GOT3 (cell line): ENCODE data around the gene PRSS12.
"Not testable (repeated sequence)": the region's sequence is repeated elsewhere in the genome, so short reads cannot be mapped to it uniquely, and the experiment has no call there.

Experiments used
- DNase-seq: peaks from one replicate; lab custom pipeline; 2025; ENCODE audit warnings: mixed read lengths; lab: John Stamatoyannopoulos, UW

The PRSS12 gene

GRCh38 chr4:118352843-118353533 lies at the start of gene PRSS12:
Gene PRSS12 (minus strand): TSS chr4:118353003. CDS start chr4:118352720, 283 bp downstream.
- peak; percentile 11 for DNase-seq

- DNase-seq = no peak
Measured at GRCh38 chr4:118400356-118400755, 47.6 kb upstream of the PRSS12 start.

- DNase-seq = not testable (repeated sequence)
Measured at GRCh38 chr4:118399883-118400282, 47.1 kb upstream of the PRSS12 start.

- DNase-seq = no peak
Measured at GRCh38 chr4:118398226-118399090, 45.7 kb upstream of the PRSS12 start.

GRCh38 chr4:118397623-118397979 lies 44.8 kb upstream of the PRSS12 start:
- no peak for DNase-seq

GRCh38 chr4:118396881-118397622 lies 44.2 kb upstream of the PRSS12 start:
- DNase-seq = no peak

GRCh38 chr4:118395057-118395644 lies 42.3 kb upstream of the PRSS12 start:
- no peak for DNase-seq

- not testable (repeated sequence) for DNase-seq
Measured at GRCh38 chr4:118392509-118392908, 39.7 kb upstream of the PRSS12 start.

- DNase-seq = no peak
Measured at GRCh38 chr4:118390121-118390520, 37.3 kb upstream of the PRSS12 start.

- DNase-seq = no peak
Measured at GRCh38 chr4:118389721-118390120, 36.9 kb upstream of the PRSS12 start.

GRCh38 chr4:118388606-118389005 lies 35.8 kb upstream of the PRSS12 start:
- DNase-seq = no peak

GRCh38 chr4:118381902-118382301 lies 29.1 kb upstream of the PRSS12 start:
- no peak for DNase-seq

- no peak for DNase-seq
Measured at GRCh38 chr4:118373614-118374255, 20.9 kb upstream of the PRSS12 start.

GRCh38 chr4:118372251-118372650 lies 19.4 kb upstream of the PRSS12 start:
- DNase-seq = no peak

- no peak for DNase-seq
Measured at GRCh38 chr4:118369231-118369630, 16.4 kb upstream of the PRSS12 start.

GRCh38 chr4:118367872-118368271 lies 15.1 kb upstream of the PRSS12 start:
- no peak for DNase-seq

GRCh38 chr4:118367361-118367760 lies 14.6 kb upstream of the PRSS12 start:
- DNase-seq = no peak

- DNase-seq = no peak
Measured at GRCh38 chr4:118363166-118363565, 10.4 kb upstream of the PRSS12 start.

GRCh38 chr4:118361192-118361591 lies 8.4 kb upstream of the PRSS12 start:
- DNase-seq = no peak

GRCh38 chr4:118360106-118360505 lies 7.3 kb upstream of the PRSS12 start:
- DNase-seq = no peak

GRCh38 chr4:118357601-118358000 lies 4.8 kb upstream of the PRSS12 start:
- no peak for DNase-seq

GRCh38 chr4:118356731-118357130 lies 3.9 kb upstream of the PRSS12 start:
- DNase-seq = no peak
